HL-60 (cell line): ENCODE results near the gene USO1.

Source experiments
- POLR2AphosphoS5 ChIP-seq: IDR thresholded peaks from 2 replicates; pipeline ENCODE4 v1.6.1; 2012; ENCODE audit warnings: low read depth
- TF ChIP-seq, protein P1 (sequence below): IDR thresholded peaks from one replicate; pipeline ENCODE4 v1.5.1; 2011; ENCODE audit warnings: low read length, control low read depth, inconsistent platforms; ENCODE audit not compliant: insufficient read depth
- TF ChIP-seq, protein P2 (sequence below): IDR thresholded peaks from 2 replicates; pipeline ENCODE4 v1.6.1; 2012; ENCODE audit warnings: low read depth; ENCODE audit not compliant: insufficient replicate concordance

DNA sequence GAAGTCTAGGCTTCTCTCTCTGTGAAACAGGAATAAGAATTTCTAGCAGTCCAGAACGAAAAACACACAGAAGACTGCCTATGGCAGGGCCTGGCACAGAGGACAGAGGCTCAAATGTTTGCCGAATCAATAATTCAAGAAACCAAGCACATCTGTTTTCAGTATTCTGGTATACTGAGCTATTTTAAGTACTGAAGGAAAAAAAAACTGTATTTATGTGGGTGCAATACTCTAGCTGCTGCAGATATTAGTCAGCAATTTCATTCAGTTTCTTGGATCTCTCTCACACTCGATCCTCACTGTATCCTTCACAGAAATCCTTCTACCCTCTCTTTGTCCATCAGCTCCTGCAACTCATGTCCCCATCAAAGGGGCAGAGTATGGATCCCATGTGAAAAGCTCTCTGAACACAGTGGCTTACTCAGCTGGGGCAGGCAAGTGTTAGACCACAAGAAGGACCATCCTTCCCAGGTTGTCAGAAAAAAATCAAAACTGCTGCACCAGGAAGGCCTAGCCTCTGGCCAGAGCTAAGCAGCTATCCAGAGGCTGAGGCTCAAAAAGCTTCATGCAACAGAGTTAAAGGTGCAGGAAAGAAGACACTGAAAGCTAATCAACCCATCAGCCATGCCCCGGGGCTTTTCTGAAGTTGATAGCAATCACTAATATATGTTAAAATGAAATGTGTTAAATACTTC is 9.1 kb upstream of the USO1 start:
- TF ChIP-seq, protein P1, sequence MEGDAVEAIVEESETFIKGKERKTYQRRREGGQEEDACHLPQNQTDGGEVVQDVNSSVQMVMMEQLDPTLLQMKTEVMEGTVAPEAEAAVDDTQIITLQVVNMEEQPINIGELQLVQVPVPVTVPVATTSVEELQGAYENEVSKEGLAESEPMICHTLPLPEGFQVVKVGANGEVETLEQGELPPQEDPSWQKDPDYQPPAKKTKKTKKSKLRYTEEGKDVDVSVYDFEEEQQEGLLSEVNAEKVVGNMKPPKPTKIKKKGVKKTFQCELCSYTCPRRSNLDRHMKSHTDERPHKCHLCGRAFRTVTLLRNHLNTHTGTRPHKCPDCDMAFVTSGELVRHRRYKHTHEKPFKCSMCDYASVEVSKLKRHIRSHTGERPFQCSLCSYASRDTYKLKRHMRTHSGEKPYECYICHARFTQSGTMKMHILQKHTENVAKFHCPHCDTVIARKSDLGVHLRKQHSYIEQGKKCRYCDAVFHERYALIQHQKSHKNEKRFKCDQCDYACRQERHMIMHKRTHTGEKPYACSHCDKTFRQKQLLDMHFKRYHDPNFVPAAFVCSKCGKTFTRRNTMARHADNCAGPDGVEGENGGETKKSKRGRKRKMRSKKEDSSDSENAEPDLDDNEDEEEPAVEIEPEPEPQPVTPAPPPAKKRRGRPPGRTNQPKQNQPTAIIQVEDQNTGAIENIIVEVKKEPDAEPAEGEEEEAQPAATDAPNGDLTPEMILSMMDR, result no peak
- no peak for TF ChIP-seq POLR2AphosphoS5
- TF ChIP-seq, protein P2, sequence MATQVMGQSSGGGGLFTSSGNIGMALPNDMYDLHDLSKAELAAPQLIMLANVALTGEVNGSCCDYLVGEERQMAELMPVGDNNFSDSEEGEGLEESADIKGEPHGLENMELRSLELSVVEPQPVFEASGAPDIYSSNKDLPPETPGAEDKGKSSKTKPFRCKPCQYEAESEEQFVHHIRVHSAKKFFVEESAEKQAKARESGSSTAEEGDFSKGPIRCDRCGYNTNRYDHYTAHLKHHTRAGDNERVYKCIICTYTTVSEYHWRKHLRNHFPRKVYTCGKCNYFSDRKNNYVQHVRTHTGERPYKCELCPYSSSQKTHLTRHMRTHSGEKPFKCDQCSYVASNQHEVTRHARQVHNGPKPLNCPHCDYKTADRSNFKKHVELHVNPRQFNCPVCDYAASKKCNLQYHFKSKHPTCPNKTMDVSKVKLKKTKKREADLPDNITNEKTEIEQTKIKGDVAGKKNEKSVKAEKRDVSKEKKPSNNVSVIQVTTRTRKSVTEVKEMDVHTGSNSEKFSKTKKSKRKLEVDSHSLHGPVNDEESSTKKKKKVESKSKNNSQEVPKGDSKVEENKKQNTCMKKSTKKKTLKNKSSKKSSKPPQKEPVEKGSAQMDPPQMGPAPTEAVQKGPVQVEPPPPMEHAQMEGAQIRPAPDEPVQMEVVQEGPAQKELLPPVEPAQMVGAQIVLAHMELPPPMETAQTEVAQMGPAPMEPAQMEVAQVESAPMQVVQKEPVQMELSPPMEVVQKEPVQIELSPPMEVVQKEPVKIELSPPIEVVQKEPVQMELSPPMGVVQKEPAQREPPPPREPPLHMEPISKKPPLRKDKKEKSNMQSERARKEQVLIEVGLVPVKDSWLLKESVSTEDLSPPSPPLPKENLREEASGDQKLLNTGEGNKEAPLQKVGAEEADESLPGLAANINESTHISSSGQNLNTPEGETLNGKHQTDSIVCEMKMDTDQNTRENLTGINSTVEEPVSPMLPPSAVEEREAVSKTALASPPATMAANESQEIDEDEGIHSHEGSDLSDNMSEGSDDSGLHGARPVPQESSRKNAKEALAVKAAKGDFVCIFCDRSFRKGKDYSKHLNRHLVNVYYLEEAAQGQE, result no peak
